HepG2 (cell line): Measurements from ENCODE around the gene ADAMTS17.

ENCODE experiments used
- CEBPB ChIP-seq: IDR thresholded peaks from 2 replicates; pipeline ENCODE4 v1.6.1; 2011; ENCODE audit warnings: low read depth, low read length, improper control_type of control experiment, borderline replicate concordance
- CTCF ChIP-seq: sonication (generic); formaldehyde crosslinking; IDR thresholded peaks from 2 replicates; pipeline ENCODE4 v1.5.0; 2020; ENCODE audit warnings: mild to moderate bottlenecking, missing genetic modification reagents, moderate library complexity
- GABPB1 ChIP-seq: IDR thresholded peaks from 2 replicates; pipeline ENCODE4 v1.6.1; 2016; ENCODE audit warnings: mild to moderate bottlenecking, missing genetic modification reagents, moderate library complexity, missing compliant biosample characterization
- HDAC2 ChIP-seq: sonication (generic); formaldehyde crosslinking; IDR thresholded peaks from 2 replicates; pipeline ENCODE4 v1.4.0; 2020; ENCODE audit warnings: missing genetic modification reagents
- PRDM15 ChIP-seq: sonication (generic); formaldehyde crosslinking; IDR thresholded peaks from 2 replicates; pipeline ENCODE4 v1.4.0; 2020; ENCODE audit warnings: missing genetic modification reagents
- SMAD3 ChIP-seq: sonication (generic); formaldehyde crosslinking; IDR thresholded peaks from 2 replicates; pipeline ENCODE4 v1.4.0; 2020; ENCODE audit warnings: missing genetic modification reagents
- ZNF510 ChIP-seq: sonication (generic); formaldehyde crosslinking; IDR thresholded peaks from 2 replicates; pipeline ENCODE4 v1.4.0; 2020; ENCODE audit warnings: low read depth, mild to moderate bottlenecking, missing genetic modification reagents

GRCh38 chr15:100256101-100256969 lies 85.4 kb downstream of the ADAMTS17 start:
- TF ChIP-seq PRDM15 (CRISPR knock-in tag), result no peak
- no peak for TF ChIP-seq CEBPB
- no peak for TF ChIP-seq CTCF
- no peak for TF ChIP-seq SMAD3 (CRISPR knock-in tag)
- no peak for TF ChIP-seq ZNF510 (CRISPR knock-in tag)
- TF ChIP-seq HDAC2 (CRISPR knock-in tag), result no peak
- TF ChIP-seq GABPB1 (CRISPR knock-in tag), result no peak
